HepG2 (cell line): Measurements from ENCODE around the gene EOLA1. TPM values are rescaled to one million over a fixed set of nuclear protein-coding genes. Genes with fewer than 3 reads are reported as not detected.

Source experiments
- ATAC-seq: fragments of 200-7000 bp; cut with Tn5 transposase; 3 replicates; pipeline ENCODE4 v1.9.1; 2020; ENCODE audit warnings: mild to moderate bottlenecking, moderate library complexity
- BruUV-seq: library from RNA; stranded (reverse); fragments of 400-500 nt; replicated peaks from 2 replicates; lab custom pipeline; 2021; lab: Mats Ljungman, UMichigan
- CTCF ChIA-PET: fragments of 300-600 bp; formaldehyde crosslinking; extraction: SDS; loops from one replicate; lab custom pipeline; 2021; ENCODE audit warnings: low total read pairs, inconsistent platforms, low intra/inter-chr PET ratio; lab: Yijun Ruan, JAX
- POLR2A ChIA-PET: fragments of 350-600 bp; sonication (Branson Sonifier 250); formaldehyde crosslinking; loops from one replicate; lab custom pipeline; 2020; ENCODE audit warnings: antibody characterized with exemption, inconsistent platforms; lab: Yijun Ruan, JAX
- DNase-seq: peaks from one replicate; pipeline ENCODE4 v3.0.0-alpha.2; 2015; ENCODE audit warnings: low spot score
- FAIRE-seq: peaks from 3 replicates; lab custom pipeline; 2011; peaks lifted over from hg19 to GRCh38; lab: Jason Lieb, UNC
- H2AFZ ChIP-seq: one replicate; pipeline ENCODE4 v1.6.1; 2011; ENCODE audit warnings: low read length, inconsistent platforms
- H3K27ac ChIP-seq: fragments of 300-600 bp; 3 replicates; pipeline ENCODE4 v1.8.0; 2011; ENCODE audit warnings: mixed run types, mild to moderate bottlenecking, mixed read lengths, low read length, inconsistent platforms; ENCODE audit not compliant: insufficient read depth; ENCODE audit errors: extremely low read length
- H3K27me3 ChIP-seq, 2 experiments: fragments of 200-600 bp in 1 of 2; 2 replicates in 1 of 2; 3 replicates in 1 of 2; pipeline versions ENCODE4 v1.6.0 to v1.8.0; 2011; ENCODE audit warnings: low read length in 2 of 2, mild to moderate bottlenecking in 2 of 2, moderate library complexity in 2 of 2, inconsistent platforms in 1 of 2; ENCODE audit not compliant: insufficient read depth in 2 of 2, control insufficient read depth in 1 of 2
- H3K36me3 ChIP-seq, 2 experiments: fragments of 200-600 bp in 1 of 2; replicated peaks in 1 of 2; 2 replicates in 1 of 2; 3 replicates in 1 of 2; pipeline versions ENCODE4 v1.5.1 to v1.8.0; 2011; ENCODE audit warnings: low read length in 2 of 2, inconsistent platforms in 1 of 2; ENCODE audit not compliant: insufficient read depth in 2 of 2, control insufficient read depth in 1 of 2
- H3K4me1 ChIP-seq: 2 replicates; pipeline ENCODE4 v1.5.1; 2012; ENCODE audit warnings: low read length, inconsistent platforms; ENCODE audit not compliant: insufficient read depth
- H3K4me2 ChIP-seq: 2 replicates; pipeline ENCODE4 v1.6.0; 2011; ENCODE audit warnings: low read depth, low read length, inconsistent platforms
- H3K4me3 ChIP-seq, 3 experiments: fragments of 200-600 bp in 1 of 3; sonication (generic), shearing (Covaris generic) in 1 of 3; replicated peaks in 1 of 3; 2 replicates each; pipeline ENCODE4 v1.5.1; 2011 to 2016; ENCODE audit warnings: low read length in 3 of 3, inconsistent platforms in 2 of 3, low read depth in 2 of 3, mild to moderate bottlenecking in 2 of 3, control low read depth in 1 of 3, mixed read lengths in 1 of 3; ENCODE audit not compliant: insufficient read depth in 1 of 3
- H3K79me2 ChIP-seq: one replicate; pipeline ENCODE4 v1.6.1; 2011; ENCODE audit warnings: low read length, inconsistent platforms; ENCODE audit not compliant: insufficient read depth
- H3K9ac ChIP-seq: 2 replicates; pipeline ENCODE4 v1.6.0; 2011; ENCODE audit warnings: mild to moderate bottlenecking, low read depth, low read length, inconsistent platforms; ENCODE audit not compliant: insufficient read depth
- H3K9me3 ChIP-seq: 2 replicates; pipeline ENCODE4 v1.5.1; 2012; ENCODE audit warnings: mild to moderate bottlenecking, low read length
- H4K20me1 ChIP-seq: 2 replicates; pipeline ENCODE4 v1.6.0; 2011; ENCODE audit warnings: inconsistent platforms, mild to moderate bottlenecking, low read length, moderate library complexity; ENCODE audit not compliant: insufficient read depth
- HOXD1 ChIP-seq: sonication (generic); formaldehyde crosslinking; IDR thresholded peaks from 2 replicates; pipeline ENCODE4 v1.5.0; 2020; ENCODE audit warnings: missing genetic modification reagents
- WGBS: methylation state at CpG from one replicate; pipeline ENCODE4 v1.1.6; 2017; ENCODE audit warnings: low lambda C conversion rate; 5-methylcytosine and 5-hydroxymethylcytosine counted together
- in situ Hi-C: cut with HindIII; loops from 2 replicates; pipeline ENCODE4 v1.10.0; 2017; ENCODE audit warnings: low pct_unique_long_range_greater_than_20kb; ENCODE audit not compliant: extremely low pct_ligation_motif_present
- intact Hi-C: fragments of 100-400 bp; cut with micrococcal nuclease; formaldehyde crosslinking; loops from one replicate; pipeline ENCODE4 v1.10.0; 2022; ENCODE audit not compliant: unreplicated experiment
- polyA plus RNA-seq, 8 experiments: library from polyadenylated mRNA; depleted of rRNA in 3 of 8; stranded (reverse) in 7 of 8; unstranded in 1 of 8; fragments of >200 nt; fragmentation: Illumina TruSeq in 4 of 8; extraction: Trizol in 4 of 8; gene quantifications; 2 replicates each; pipeline versions ENCODE4 v1.2.1 to v1.2.3, GENCODE V29; 2011 to 2016; ENCODE audit warnings: low read depth in 4 of 8, missing spikeins in 1 of 8, mixed read lengths in 1 of 8; ENCODE audit not compliant: insufficient read depth in 1 of 8
- total RNA-seq, 5 experiments: library from RNA; depleted of rRNA; stranded (reverse); fragments of >200 nt; fragmentation: Illumina TruSeq; extraction: Trizol; gene quantifications; 2 replicates each; pipeline ENCODE4 v1.2.3, GENCODE V29; 2016; ENCODE audit warnings: low read depth in 1 of 5
- TF ChIP-seq, protein P1 (sequence below): sonication (generic); formaldehyde crosslinking; IDR thresholded peaks from 2 replicates; pipeline ENCODE4 v1.4.0; 2020; ENCODE audit warnings: mild to moderate bottlenecking, missing genetic modification reagents
- TF ChIP-seq, protein P2 (sequence below): sonication (generic); formaldehyde crosslinking; IDR thresholded peaks from 2 replicates; pipeline ENCODE4 v1.4.0; 2020; ENCODE audit warnings: mild to moderate bottlenecking, missing genetic modification reagents

The EOLA1 gene
- total and polyA plus RNA-seq, 2 of the 13 experiments (the other 11 are each of a cell fraction or from before 2014, with no cell fraction given): 6.5 to 9.6 TPM

DNA sequence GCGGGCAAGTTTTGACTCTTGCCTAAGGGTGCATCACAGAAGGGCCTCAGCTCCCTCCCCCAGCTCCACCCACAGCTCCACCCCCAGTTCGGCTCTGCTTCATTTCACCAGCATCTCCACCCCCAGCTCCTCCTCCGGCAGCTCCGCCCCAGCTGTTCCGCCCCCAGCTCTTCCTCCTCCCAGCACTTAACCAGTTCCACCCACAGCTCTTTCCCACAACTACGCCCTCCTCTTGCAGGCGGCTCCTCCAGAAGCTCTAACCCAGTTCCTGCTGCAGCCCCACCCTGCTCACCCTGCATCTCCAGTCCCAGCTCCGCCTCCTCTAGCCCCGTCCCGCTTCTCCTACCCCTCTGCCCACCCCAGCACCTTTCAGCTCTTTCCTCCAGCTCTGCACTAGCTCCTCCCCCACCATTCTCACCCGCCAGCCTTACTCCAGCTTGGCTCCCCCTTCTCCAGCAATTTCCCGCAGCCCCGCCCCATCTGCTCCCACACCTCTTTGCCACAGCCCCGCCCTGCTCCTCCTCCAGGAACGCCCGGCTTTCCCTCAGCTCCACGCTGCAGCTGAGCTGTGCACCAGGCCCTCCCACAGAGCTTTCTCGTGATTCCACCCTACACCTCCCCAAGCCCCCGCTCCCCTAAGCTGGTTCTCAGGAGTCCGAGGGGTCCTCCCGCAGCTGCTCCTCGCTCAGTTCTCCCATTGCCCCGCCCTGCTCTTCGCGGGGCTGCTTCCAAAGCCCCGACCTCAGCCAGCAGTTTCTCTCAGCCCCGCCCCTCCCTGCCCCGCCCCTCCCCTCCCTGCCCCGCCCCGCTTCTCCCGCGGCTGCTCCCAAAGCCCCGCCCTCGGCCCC, 1.3 kb upstream of the EOLA1 start (continued):
- TF ChIP-seq, protein P1, sequence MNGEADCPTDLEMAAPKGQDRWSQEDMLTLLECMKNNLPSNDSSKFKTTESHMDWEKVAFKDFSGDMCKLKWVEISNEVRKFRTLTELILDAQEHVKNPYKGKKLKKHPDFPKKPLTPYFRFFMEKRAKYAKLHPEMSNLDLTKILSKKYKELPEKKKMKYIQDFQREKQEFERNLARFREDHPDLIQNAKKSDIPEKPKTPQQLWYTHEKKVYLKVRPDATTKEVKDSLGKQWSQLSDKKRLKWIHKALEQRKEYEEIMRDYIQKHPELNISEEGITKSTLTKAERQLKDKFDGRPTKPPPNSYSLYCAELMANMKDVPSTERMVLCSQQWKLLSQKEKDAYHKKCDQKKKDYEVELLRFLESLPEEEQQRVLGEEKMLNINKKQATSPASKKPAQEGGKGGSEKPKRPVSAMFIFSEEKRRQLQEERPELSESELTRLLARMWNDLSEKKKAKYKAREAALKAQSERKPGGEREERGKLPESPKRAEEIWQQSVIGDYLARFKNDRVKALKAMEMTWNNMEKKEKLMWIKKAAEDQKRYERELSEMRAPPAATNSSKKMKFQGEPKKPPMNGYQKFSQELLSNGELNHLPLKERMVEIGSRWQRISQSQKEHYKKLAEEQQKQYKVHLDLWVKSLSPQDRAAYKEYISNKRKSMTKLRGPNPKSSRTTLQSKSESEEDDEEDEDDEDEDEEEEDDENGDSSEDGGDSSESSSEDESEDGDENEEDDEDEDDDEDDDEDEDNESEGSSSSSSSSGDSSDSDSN (CRISPR knock-in tag): no peak

DNA sequence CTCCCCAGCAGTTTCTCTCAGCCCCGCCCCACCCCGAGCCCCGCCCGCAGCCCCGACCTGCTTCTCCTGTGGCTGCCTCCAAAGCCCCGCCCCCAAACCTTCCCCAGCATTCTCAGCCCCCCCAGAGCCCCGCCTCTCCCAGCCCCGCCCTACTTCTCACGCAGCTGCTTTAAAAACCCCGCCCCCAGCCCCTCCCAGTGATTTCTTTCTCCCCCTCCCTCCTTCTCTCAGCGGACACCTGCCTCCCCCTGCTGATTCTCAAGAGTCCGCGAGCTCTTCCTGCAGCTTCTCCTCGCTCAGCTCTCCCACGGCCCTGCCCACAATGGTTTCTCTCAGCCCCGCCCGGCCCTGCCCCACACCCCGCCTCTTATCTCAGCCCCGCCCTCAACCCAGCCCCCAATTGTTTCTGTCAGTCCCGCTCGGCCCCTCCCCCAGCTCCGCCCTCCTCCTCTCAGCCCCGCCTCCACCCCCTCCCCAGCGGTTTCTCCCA, 636 bp upstream of the EOLA1 start:
- Histone ChIP-seq H2AFZ (no peak overlapping the region), H3K4me2 (peak overlapping the region; percentile 88), H3K9me3 (no peaks in the 10 kb centered on the region), H3K4me3 (peak overlapping the region; percentile 18 to 85 (median 81); a peak in 5 of 6 replicates), H3K36me3 (no peaks in the 10 kb centered on the region), H3K4me1 (no peaks in the 10 kb centered on the region), H3K9ac (peak overlapping the region; percentile 76), H3K79me2 (no peaks in the 10 kb centered on the region), H3K27ac (peak overlapping the region; percentile 85), H3K27me3 (no peaks in the 10 kb centered on the region), H4K20me1 (no peaks in the 10 kb centered on the region)
- ATAC-seq (peak; percentile 43), DNase-seq (peak; percentile 70), FAIRE-seq (no peak)
- 3% methylated on average over 23 of the region's 24 CpGs for WGBS
- in situ Hi-C loops: no loop called here
- TF ChIP-seq HOXD1 (CRISPR knock-in tag): no peak
- TF ChIP-seq, protein P2, sequence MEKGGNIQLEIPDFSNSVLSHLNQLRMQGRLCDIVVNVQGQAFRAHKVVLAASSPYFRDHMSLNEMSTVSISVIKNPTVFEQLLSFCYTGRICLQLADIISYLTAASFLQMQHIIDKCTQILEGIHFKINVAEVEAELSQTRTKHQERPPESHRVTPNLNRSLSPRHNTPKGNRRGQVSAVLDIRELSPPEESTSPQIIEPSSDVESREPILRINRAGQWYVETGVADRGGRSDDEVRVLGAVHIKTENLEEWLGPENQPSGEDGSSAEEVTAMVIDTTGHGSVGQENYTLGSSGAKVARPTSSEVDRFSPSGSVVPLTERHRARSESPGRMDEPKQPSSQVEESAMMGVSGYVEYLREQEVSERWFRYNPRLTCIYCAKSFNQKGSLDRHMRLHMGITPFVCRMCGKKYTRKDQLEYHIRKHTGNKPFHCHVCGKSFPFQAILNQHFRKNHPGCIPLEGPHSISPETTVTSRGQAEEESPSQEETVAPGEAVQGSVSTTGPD (CRISPR knock-in tag): no peak
- intact Hi-C loops: loop anchor here (1.0 kb wide), 1 partner anchor 28 kb away; no protein-coding TSS in a partner anchor
- CTCF ChIA-PET: no interaction called here
- BruUV-seq: no TSS peak
- POLR2A ChIA-PET: interaction anchor here (0.6 to 2.1 kb wide), 7 partner anchors 15 to 1660 kb away, joined by 3 to 16 read pairs (median 3); partner anchors contain the start of genes EOLA2 and IDS
